Smooth muscle cell (in vitro differentiated cells): ENCODE data around the gene SYN1. TPM values are rescaled to one million over a fixed set of nuclear protein-coding genes. Genes with fewer than 3 reads are reported as not detected.

ENCODE experiments used
- DNase-seq: peaks from one replicate; lab custom pipeline; 2025; ENCODE audit not compliant: unreplicated experiment; lab: John Stamatoyannopoulos, UW
- H2AFZ ChIP-seq: fragments of 200-600 bp; sonication (generic); 2 replicates; pipeline ENCODE4 v1.6.0; 2016; ENCODE audit warnings: antibody characterized with exemption, low read depth, mild to moderate bottlenecking
- H3F3A ChIP-seq: fragments of 200-600 bp; sonication (generic); 2 replicates; pipeline ENCODE4 v1.6.0; 2017; ENCODE audit warnings: antibody characterized with exemption, low read depth
- H3K27ac ChIP-seq: fragments of 200-600 bp; sonication (generic); 2 replicates; pipeline ENCODE4 v1.5.1; 2016; ENCODE audit warnings: low read depth, mild to moderate bottlenecking
- H3K27me3 ChIP-seq: fragments of 200-600 bp; sonication (generic); 2 replicates; pipeline ENCODE4 v1.6.1; 2016; ENCODE audit warnings: low read depth, mild to moderate bottlenecking
- H3K36me3 ChIP-seq: fragments of 200-600 bp; sonication (generic); 2 replicates; pipeline ENCODE4 v1.5.1; 2016; ENCODE audit warnings: low read depth
- H3K4me1 ChIP-seq: fragments of 200-600 bp; sonication (generic); 2 replicates; pipeline ENCODE4 v1.5.1; 2016; ENCODE audit warnings: low read depth
- H3K4me2 ChIP-seq: fragments of 200-600 bp; sonication (generic); 2 replicates; pipeline ENCODE4 v1.6.0; 2016; ENCODE audit warnings: mild to moderate bottlenecking
- H3K4me3 ChIP-seq: fragments of 200-600 bp; sonication (generic); 2 replicates; pipeline ENCODE4 v1.5.1; 2016; ENCODE audit warnings: mild to moderate bottlenecking
- H3K79me2 ChIP-seq: fragments of 200-600 bp; sonication (generic); 2 replicates; pipeline ENCODE4 v1.6.0; 2016; ENCODE audit warnings: low read depth, mild to moderate bottlenecking
- H3K9ac ChIP-seq: fragments of 200-600 bp; sonication (generic); 2 replicates; pipeline ENCODE4 v1.6.0; 2016; ENCODE audit warnings: low read depth
- H3K9me3 ChIP-seq: fragments of 200-600 bp; sonication (generic); replicated peaks from 2 replicates; pipeline ENCODE4 v1.5.1; 2016; ENCODE audit warnings: low read depth
- H4K20me1 ChIP-seq: fragments of 200-600 bp; sonication (generic); 2 replicates; pipeline ENCODE4 v1.6.0; 2016; ENCODE audit warnings: low read depth
- CTCF ChIP-seq: fragments of 200-600 bp; sonication (generic); IDR thresholded peaks from 2 replicates; pipeline ENCODE4 v1.5.1; 2017; ENCODE audit warnings: borderline replicate concordance, mild to moderate bottlenecking, antibody characterized with exemption; ENCODE audit not compliant: insufficient read depth, poor library complexity, severe bottlenecking
- WGBS: methylation state at CpG from one replicate; pipeline ENCODE4 v1.1.7; 2016; ENCODE audit warnings: low lambda C conversion rate; 5-methylcytosine and 5-hydroxymethylcytosine counted together
- polyA plus RNA-seq: library from polyadenylated mRNA; unstranded; fragments of >200 nt; fragmentation: Nextera tagmentation; extraction: Ambion mirVana; gene quantifications from 2 replicates; pipeline ENCODE4 v1.2.1, GENCODE V29; 2016
- total RNA-seq: library from RNA; depleted of rRNA; stranded (reverse); fragments of >200 nt; gene quantifications from 2 replicates; pipeline ENCODE4 v1.2.3, GENCODE V29; 2014

SYN1 gene
- total and polyA plus RNA-seq, 2 experiments from 2014 or later = 5.1 to 9.1 TPM

- H3K27me3 ChIP-seq = no peaks in the 10 kb centered on the region
- H3K4me3 ChIP-seq = no peak overlapping the region
- H3K9ac ChIP-seq = no peak overlapping the region
- 76% methylated on average over 16 of the region's 16 CpGs for WGBS
- no peaks in the 10 kb centered on the region for H3K79me2 ChIP-seq
- TF ChIP-seq CTCF = no peak
- H3K4me1 ChIP-seq = no peaks in the 10 kb centered on the region
- no peaks in the 10 kb centered on the region for H4K20me1 ChIP-seq
- no peaks in the 10 kb centered on the region for H3F3A ChIP-seq
- no peak overlapping the region for H2AFZ ChIP-seq
- H3K9me3 ChIP-seq = no peaks in the 10 kb centered on the region
- H3K27ac ChIP-seq = no peak overlapping the region
- H3K36me3 ChIP-seq = no peaks in the 10 kb centered on the region
- H3K4me2 ChIP-seq = no peak overlapping the region
- no peak for DNase-seq
Measured at GRCh38 chrX:47634871-47635575, 15.4 kb upstream of the SYN1 start.

- 57% methylated on average over 14 of the region's 14 CpGs for WGBS
- no peaks in the 10 kb centered on the region for H3K79me2 ChIP-seq
- no peaks in the 10 kb centered on the region for H3K4me1 ChIP-seq
- H4K20me1 ChIP-seq = no peaks in the 10 kb centered on the region
- H3K9ac ChIP-seq = no peak overlapping the region
- no peak overlapping the region for H3K4me3 ChIP-seq
- no peaks in the 10 kb centered on the region for H3K9me3 ChIP-seq
- H3K36me3 ChIP-seq = no peaks in the 10 kb centered on the region
- no peaks in the 10 kb centered on the region for H3F3A ChIP-seq
- TF ChIP-seq CTCF = no peak
- H2AFZ ChIP-seq = no peak overlapping the region
- H3K27ac ChIP-seq = no peak overlapping the region
- H3K27me3 ChIP-seq = no peaks in the 10 kb centered on the region
- H3K4me2 ChIP-seq = no peak overlapping the region
- no peak for DNase-seq
Measured at GRCh38 chrX:47633689-47634590, 14.3 kb upstream of the SYN1 start.

DNA sequence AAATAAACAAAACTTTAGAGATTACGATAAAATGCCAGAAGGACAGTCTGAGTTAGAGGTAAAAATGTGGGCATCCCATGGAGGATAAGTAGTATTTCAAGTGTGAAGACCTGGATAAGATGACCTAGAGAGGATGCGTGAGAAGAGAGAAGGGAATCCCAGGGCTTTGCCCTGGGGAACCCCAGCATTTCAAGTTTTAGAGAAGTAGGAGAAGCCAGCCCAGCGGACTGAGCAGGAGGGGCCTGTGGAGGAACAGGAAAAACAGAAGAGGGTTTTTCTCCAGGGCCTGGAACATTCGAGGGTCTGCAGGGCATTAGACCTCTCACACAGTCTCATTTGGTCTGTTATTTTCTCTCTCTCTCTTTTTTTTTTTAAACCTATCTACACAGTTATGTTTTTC is 13.0 kb upstream of the SYN1 start:
- Histone ChIP-seq H3K79me2 (no peaks in the 10 kb centered on the region), H3K27ac (no peak overlapping the region), H3K36me3 (no peaks in the 10 kb centered on the region), H3K4me1 (no peaks in the 10 kb centered on the region), H2AFZ (no peak overlapping the region), H3K9ac (no peak overlapping the region), H3K4me3 (no peak overlapping the region), H4K20me1 (no peaks in the 10 kb centered on the region), H3K9me3 (no peaks in the 10 kb centered on the region), H3K4me2 (no peak overlapping the region), H3F3A (no peaks in the 10 kb centered on the region), H3K27me3 (no peaks in the 10 kb centered on the region)
- TF ChIP-seq CTCF = no peak
- no peak for DNase-seq
- 79% methylated on average over 4 of the region's 4 CpGs for WGBS
